Neural crest cell (in vitro differentiated cells): ENCODE results near the gene PARVB. TPM values are rescaled to one million over a fixed set of nuclear protein-coding genes. Genes with fewer than 3 reads are reported as not detected.

Source experiments
- DNase-seq: peaks from one replicate; pipeline ENCODE4 v3.0.0; 2021; ENCODE audit warnings: low read depth, mixed read lengths, low spot score
- H3K27ac Mint-ChIP-seq: one replicate; pipeline ENCODE4 v1.8.0; 2021; ENCODE audit warnings: mild to moderate bottlenecking, mixed read lengths; ENCODE audit not compliant: unreplicated experiment
- H3K27me3 Mint-ChIP-seq: 2 replicates; pipeline ENCODE4 v1.8.0; 2021; ENCODE audit warnings: low read depth, mild to moderate bottlenecking, mixed read lengths
- H3K36me3 Mint-ChIP-seq: 2 replicates; pipeline ENCODE4 v1.8.0; 2021; ENCODE audit warnings: low read depth, mild to moderate bottlenecking, mixed read lengths
- H3K4me1 Mint-ChIP-seq: 2 replicates; pipeline ENCODE4 v1.8.0; 2021; ENCODE audit warnings: mixed read lengths
- H3K4me3 Mint-ChIP-seq: one replicate; pipeline ENCODE4 v1.8.0; 2021; ENCODE audit warnings: mild to moderate bottlenecking, mixed read lengths
- H3K9me3 Mint-ChIP-seq: 2 replicates; pipeline ENCODE4 v1.8.0; 2021; ENCODE audit warnings: mixed read lengths
- CTCF ChIP-seq: fragments of 200-600 bp; sonication (generic); conservative IDR thresholded peaks from 2 replicates; pipeline ENCODE4 v1.5.0; 2021; ENCODE audit warnings: antibody characterized with exemption, mild to moderate bottlenecking
- total RNA-seq: library from RNA; stranded (reverse); gene quantifications from 2 replicates; pipeline ENCODE4 v1.2.1, GENCODE V29; 2021

PARVB gene
- total RNA-seq, 1 donor from 2014 or later: 21.8 TPM

GRCh38 chr22:44028091-44028490, 4.0 kb downstream of the PARVB start:
- H3K27me3 Mint-ChIP-seq: no peaks in the 10 kb centered on the region
- TF ChIP-seq CTCF: no peak
- no peak for DNase-seq
- H3K36me3 Mint-ChIP-seq: no peaks in the 10 kb centered on the region
- H3K9me3 Mint-ChIP-seq: no peaks in the 10 kb centered on the region
- H3K4me3 Mint-ChIP-seq: no peak overlapping the region
- no peak overlapping the region for H3K27ac Mint-ChIP-seq
- H3K4me1 Mint-ChIP-seq: peaks cover 35% of the 10 kb centered on the region

GRCh38 chr22:44029069-44029468, 5.0 kb downstream of the PARVB start:
- H3K27me3 Mint-ChIP-seq: no peaks in the 10 kb centered on the region
- no peaks in the 10 kb centered on the region for H3K9me3 Mint-ChIP-seq
- H3K27ac Mint-ChIP-seq: no peak overlapping the region
- peaks cover 30% of the 10 kb centered on the region for H3K4me1 Mint-ChIP-seq
- no peak for TF ChIP-seq CTCF
- H3K4me3 Mint-ChIP-seq: no peak overlapping the region
- no peak for DNase-seq
- H3K36me3 Mint-ChIP-seq: no peaks in the 10 kb centered on the region

- H3K27me3 Mint-ChIP-seq: no peaks in the 10 kb centered on the region
- no peak overlapping the region for H3K27ac Mint-ChIP-seq
- H3K4me1 Mint-ChIP-seq: peaks cover 30% of the 10 kb centered on the region
- H3K36me3 Mint-ChIP-seq: no peaks in the 10 kb centered on the region
- no peak for DNase-seq
- no peaks in the 10 kb centered on the region for H3K9me3 Mint-ChIP-seq
- H3K4me3 Mint-ChIP-seq: no peak overlapping the region
- TF ChIP-seq CTCF: no peak
These were observed 6.1 kb downstream of the PARVB start for GRCh38 chr22:44030051-44030701.

- no peak overlapping the region for H3K4me3 Mint-ChIP-seq
- no peaks in the 10 kb centered on the region for H3K36me3 Mint-ChIP-seq
- no peak for TF ChIP-seq CTCF
- H3K27me3 Mint-ChIP-seq: no peaks in the 10 kb centered on the region
- peaks cover 27% of the 10 kb centered on the region for H3K4me1 Mint-ChIP-seq
- no peak for DNase-seq
- H3K9me3 Mint-ChIP-seq: no peaks in the 10 kb centered on the region
- H3K27ac Mint-ChIP-seq: no peak overlapping the region
These were observed 6.6 kb downstream of the PARVB start for GRCh38 chr22:44030702-44031082.

GRCh38 chr22:44031158-44031952, 7.3 kb downstream of the PARVB start:
- H3K4me3 Mint-ChIP-seq: no peak overlapping the region

More at GRCh38 chr22:44031158-44031952, 7.3 kb downstream of the PARVB start:
- Mint-ChIP-seq H3K4me1 (peaks cover 20% of the 10 kb centered on the region), H3K27me3 (no peaks in the 10 kb centered on the region), H3K27ac (peak overlapping the region; percentile 46), H3K9me3 (no peaks in the 10 kb centered on the region), H3K36me3 (no peaks in the 10 kb centered on the region)
- DNase-seq: no peak
- no peak for TF ChIP-seq CTCF
